GM21529 (cell line): ENCODE measurements around the gene PTPN9.
"Not testable (repeated sequence)": the region's sequence is repeated elsewhere in the genome, so short reads cannot be mapped to it uniquely, and the experiment has no call there.

Experiments used
- ATAC-seq: cut with Tn5 transposase; IDR thresholded peaks from one replicate; pipeline ENCODE4 v1.9.1; 2021; ENCODE audit not compliant: unreplicated experiment

PTPN9 gene

DNA sequence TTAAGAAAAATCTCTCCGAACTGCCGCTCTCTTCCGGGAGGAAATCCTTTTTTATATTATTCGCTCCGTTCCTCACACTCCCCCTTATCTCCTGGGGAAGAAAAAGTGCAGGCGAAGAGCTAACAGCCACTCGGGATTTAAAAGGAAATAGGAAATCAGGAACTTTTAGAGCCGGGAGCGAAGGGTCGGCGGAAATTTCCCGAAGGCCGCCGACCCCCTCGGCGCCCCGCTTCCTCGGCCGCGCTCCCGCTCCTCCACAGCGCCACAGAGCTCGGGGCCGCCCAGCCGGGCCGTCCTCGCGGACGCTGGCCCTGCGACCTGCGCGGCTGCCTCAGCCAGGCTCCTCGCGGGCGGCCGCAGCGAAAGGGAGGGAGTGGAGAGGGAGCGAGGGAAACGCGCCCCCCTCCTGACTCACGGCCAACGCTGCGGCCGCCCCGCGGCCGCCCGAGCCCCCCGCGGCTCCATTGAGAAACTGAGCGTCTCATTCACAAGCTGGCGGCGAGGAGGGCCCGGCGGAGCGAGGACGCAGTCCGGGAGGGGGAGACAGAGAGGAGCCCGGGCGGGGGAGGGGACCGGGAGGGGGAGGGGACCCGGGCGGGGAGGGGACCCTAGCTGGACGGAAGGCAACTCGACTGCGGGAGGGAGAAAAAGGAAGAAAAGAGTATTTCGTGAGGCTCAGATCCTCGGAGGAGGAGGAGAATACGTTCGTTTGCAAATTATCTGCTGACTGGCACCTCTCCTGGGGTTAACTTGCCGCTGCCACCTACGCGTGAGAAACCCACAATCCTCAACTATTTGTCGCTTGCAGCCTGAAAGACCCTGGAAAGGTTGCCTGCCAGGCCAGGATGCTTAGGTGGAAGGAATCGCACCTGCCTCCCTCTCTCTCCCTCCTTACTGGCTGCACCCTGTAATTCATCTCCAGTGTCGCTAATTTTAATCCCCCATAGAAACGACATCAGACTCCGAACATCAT, at the start of gene PTPN9:
Gene PTPN9, minus strand, starts transcription at position 368 of the 973 bp plus-strand sequence. CDS start 539 bp downstream, outside the sequence.
- ATAC-seq = peak; percentile 62

DNA sequence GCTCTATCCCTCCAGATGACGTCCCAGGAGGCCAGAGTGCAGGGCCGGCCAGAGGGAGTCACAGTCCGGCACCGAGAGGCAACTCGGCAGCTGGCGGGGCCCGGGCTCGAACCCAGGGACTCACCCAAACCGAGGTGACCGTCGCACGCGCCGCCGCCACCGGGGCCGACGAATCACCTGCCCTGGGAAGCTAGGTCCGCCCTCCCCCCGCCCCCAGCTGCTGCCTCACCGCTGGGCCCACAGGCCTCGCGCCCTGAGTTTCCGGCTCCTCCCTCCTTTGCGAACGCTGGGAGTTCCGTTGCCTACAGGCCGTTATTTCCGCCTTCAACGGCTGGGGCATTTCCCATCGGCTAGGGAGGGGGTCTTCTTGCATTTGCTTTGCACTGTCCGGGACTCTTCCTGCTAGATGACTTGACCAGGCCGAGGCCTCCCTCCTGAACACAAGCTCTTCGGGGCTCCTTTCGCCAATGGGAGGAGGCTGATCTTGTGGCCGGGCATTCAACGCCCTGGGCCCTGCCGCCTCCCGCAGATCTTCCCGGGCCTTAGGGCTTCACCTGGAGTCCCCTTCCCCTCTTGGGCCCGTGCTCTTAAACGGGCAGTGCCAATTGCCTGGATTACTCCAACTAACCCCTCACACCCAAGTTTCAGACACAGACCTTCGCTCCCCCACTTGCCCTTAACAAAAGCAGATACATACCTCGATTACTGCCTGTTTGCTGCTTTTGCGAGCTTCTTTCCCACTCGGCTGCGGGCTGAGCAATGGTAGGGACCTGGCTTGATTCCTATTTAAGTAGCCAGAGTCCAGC, 46.6 kb upstream of the PTPN9 start, which contains the start of gene SNUPN:
Gene SNUPN, minus strand, starts transcription at position 184 of the 806 bp plus-strand sequence. CDS start 4,674 bp downstream, outside the sequence.
- peak; percentile 74 for ATAC-seq

DNA sequence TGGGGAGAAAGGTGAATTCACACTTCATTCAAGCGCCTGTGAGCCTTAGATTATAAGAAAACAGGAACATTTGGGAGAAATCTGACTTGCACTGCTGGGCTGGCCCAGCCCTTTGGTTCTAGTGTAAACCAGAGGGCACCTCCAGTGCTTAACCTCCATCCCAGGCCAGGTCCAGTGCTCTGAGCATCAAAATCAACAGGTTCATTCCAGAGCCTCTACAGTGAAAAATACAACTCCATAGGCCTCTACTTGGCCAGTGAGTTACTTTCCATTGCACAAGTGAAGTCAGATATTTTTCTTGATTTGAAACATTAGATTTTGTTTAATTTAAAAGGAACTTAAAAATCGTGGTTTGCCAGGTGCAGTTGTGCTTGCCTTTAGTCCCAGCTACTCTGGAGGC, 43.4 kb upstream of the PTPN9 start:
- ATAC-seq = no peak

DNA sequence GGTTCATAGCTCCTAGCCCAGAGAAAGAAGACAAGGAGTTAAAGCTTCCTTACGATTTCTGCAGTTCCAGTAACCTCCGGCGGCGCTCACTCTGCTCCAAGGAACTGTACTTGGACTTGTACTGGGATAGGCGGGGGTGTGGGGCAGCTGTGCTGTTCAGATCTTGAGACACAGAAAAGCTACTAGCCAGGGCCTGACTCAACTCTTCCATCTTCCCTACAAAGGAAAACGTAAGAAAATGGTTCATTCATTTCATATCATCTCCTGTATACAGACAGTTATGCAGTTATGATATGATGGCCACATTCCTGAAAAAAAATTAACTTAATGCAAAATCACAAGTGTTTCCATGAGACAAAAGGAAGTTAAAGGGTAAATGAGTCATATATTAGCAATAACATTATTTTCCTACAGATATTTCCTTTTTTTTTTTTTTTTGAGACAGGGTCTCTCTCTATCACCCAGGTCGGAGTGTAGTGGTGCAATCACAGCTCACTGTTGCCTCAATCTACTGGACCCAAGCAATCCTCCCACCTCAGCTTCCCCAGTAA, 41.8 kb upstream of the PTPN9 start:
- no peak for ATAC-seq

DNA sequence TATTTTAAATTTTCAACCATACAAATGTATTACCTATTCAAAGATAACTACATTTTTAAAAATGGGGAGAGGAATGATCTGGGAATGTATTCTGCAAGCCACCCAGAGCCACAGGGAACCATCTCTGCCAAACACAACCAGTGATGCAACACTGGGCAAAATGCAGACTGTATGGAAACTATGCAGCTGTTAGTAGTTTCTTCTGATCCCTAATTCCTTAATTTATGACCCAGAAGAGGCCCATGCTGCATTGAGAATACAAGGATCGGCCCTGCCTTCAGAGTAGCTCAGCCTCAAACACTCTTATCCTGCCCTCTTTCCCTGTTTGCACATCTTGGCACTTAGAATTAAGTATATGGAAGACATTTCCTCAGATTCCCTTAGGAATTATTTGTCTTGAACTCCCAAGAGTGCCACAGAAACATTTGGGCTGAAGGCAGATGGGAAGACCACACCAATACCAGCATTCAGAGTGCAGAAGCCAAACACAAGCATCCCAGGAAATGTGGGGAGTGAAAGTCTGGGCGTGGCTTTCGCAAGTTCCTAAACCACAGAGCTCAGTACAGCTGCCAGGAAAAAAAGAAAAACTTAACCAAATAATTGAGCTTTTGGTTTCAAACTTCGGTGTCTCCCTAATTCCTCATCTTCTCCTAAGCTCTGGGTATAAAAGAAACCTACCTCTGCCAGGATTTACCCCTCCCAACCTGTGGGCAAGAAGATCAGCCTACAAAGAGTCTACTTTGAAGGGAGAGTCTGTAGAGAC, 41.1 kb upstream of the PTPN9 start:
- ATAC-seq = no peak

DNA sequence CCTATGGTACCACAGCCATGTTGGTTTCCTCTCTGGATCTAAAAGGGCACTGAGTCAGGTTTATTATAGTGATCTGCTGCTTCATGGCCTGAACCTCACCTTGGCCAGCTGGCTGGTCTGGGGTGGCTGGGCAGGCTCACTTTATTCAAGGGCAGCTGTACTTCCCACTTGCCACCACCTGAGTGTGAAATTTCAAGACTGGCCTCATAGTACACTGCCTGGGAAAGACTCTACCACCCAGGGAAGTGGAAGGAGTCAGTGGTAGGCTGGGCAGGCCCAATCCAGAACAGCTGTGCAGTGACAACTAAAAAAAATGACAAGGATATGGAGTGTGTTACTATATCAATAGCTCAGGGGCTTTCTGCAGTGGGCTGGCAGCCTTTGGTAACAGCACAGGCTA, 37.7 kb upstream of the PTPN9 start:
- no peak for ATAC-seq

DNA sequence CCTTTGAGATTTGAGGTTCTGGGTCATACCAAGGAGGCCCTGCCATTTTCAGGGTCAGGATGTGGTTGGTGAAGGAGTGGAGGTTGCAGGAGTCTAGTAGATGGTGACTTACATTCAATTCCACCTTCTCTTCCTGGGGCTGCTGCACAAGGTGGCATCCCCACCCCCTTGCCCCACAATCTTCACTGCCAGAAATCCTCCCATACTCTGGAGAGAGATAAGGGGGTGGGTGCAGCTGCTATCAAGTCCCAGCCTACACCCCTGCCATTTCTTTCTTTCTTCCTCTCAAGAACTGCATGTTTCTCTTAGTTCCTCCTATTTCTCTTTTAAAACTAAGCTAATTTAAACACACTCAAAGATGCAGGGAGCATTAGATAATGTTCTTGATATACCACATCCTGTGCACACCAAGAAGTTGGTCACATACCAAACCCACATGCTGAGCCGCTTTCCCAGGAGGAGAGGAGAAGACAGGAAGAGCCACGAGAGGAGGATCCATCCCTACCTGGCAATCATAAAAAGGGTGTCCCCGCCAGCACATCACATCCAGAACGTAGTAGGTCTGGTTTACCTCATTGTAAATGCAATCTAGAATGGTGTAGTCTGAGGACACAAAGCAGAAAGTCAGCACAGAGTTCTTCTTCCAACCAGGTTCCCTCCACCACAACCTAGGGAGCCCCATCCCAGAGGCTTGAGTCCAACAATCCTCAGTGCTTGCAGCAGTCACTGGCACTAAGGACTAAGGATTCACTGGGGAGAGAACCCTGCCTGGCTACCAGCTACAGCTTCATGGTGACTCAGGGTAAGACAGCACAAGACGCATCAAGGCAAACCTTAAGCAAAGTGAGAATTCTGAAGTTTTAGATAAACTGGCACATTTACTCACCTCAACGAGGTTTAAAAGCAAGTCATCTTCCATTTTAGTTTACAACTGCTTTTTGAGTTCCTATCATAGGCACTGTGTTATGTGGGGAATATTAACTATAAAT, 27.9 kb upstream of the PTPN9 start:
- no peak for ATAC-seq

DNA sequence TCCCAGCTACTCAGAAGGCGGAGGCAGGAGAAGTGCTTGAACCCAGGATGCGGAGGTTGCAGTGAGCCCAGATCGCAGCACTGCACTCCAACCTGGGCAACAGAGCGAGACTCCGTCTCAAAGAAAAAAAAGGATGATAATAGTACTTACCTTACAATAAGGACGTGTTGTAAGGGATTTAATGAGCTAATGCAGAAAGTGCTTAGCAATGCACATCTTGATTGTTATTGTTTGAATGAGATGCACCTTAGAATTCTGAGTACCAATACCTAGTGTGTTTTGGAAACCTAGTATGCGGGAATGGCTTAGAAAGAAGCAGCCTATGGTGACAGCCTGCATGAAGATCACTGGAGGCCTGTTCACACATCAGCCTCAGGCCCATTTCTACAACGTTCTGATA, 26.9 kb upstream of the PTPN9 start:
- ATAC-seq = no peak

DNA sequence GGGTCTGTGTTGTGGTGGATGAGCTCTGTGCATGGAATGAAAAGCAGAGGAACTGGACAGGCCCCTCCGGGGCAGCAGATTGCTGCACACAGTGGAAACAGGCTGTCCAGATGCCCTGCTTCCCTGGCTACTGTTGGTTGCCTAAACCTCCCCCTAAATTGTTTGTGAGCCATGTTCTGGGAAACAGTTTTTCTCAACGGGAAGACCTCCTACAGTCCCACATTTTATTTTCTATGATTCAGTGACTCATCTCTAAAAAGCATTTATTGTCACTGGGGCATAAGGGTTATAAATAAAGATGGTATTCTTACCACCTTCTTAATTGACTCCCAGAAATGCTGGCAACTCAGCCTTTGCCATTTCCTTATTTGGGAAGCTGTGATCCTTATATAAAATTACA, 20.3 kb upstream of the PTPN9 start:
- ATAC-seq = no peak

DNA sequence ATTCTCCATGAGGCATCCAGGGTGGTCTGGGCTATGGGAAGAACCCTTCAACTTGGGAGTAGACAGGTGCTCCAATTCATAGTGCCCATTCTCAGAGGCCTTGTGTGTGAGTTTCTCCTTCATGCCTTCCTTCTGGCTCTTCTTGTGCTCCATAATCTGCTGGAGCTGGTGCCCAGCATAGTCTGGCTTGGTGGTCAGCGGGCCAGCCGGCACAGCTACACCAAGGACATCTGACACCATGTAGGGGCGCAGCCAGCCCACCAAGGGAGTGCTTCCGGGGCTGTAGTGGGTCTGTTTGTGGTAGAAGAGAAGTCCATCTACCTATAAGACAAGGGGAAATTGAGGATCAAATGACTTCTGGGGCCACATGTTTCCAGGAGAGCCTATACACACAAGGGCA, 19.2 kb upstream of the PTPN9 start:
- no peak for ATAC-seq

DNA sequence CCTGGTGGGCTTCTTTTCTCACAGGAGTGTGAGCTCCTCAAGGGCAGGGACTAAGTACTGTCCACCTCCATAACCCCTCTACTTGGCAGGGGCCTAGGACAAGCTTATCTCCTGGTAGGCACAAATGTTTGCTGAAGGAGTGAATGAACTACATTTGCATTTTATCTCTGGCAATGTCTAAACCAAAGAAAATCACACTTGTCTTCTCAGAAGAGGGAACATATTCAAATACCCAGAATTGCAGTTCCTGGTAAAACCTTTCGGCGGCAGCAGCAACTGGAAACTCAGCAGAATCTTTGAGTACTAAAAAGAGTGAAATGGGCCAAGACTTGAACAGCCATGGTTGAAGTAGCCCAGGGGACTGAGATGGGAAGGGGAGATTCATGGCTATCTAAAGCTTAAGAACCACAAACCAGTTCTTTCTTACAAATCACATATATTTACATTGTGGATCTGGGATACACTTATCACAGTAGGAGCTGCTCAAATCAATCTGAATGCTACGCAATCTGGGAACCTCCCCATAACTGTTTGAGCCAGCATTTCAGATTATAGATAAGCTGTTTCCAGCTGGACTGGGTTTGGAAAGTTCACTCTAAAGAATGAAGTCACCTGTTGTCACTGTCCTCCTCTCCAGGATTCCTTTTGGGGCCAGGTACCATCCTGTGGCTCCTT, 18.7 kb upstream of the PTPN9 start:
- ATAC-seq = no peak

DNA sequence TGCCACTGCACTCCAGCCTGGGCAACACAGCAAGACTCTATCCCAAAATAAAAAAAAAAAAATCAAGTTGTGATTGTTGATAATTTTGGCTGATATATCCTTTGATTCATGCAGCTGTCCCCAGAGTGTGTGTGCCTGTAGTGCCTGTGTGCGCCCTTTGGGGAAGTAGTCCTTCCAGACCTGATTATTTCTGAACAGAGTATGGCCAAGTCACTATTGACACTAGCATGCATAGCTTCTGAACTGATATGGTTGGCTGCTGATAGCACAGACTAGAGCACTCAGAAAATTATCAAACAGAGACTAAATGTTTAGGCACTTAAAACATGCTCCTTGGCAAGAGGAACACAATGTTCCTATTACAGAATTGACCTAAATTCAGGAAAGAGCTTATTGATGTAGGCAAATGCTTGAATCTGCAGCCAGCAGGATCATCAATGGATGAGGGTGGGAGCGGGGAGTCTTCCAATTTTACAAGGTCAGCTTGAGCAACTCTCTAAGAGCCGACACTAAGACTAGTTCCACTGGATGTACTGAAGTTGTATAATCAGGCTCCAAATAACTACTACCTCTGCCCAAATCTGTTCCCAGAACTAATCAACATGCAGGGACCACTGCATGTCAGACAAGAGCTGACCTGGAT, 17.7 kb upstream of the PTPN9 start:
- ATAC-seq = no peak

DNA sequence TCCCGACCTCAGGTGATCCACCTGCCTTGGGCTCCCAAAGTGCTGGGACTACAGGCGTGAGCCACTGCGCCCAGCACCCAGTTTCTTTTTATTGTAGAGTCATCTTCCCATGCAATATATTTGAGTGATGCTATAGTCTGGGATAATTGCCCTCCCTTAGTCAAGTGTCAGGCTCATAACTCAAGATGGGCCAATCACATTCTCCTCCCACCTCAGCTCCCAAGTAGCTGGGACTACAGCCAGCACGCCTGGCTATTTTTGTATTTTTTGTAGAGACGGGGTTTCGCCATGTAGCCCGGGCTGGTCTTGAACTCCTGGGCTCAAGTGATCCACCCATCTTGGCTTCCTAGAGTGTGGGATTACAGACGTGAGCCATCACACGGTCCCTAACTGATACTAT, 15.2 kb upstream of the PTPN9 start:
- ATAC-seq = no peak

DNA sequence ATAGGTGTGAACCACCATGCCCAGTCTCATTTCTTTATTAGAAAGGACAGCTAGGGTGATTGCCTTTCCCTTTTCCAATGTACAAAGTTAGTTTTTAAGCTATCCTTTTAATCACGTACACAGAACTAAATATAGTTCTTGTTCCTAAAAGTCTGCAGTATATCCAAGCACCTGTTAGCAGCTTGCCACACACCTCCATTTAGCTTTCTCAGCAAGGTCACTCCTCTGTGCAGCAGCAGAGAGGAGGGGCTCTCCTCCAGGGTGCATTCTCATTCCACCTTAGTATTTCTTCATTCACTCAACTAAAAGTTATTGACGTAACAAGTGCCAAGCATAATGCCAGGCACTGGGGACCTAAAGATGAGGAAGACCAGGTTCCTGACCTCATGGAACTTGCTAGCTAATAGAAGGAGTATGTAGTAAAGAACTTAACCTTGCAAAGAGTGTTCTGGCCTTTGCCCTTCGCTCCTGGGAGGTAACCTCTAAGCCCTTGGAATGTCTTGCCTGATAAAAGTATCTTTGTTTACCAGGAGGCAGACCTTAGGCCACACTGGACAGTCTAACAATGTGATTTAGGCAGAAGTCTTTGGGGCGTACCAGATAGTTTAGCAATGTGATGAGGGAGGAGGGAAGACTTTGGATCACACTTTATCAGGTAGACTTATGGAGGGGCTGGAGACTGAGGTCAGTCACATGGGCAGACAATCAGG, 12.7 kb upstream of the PTPN9 start:
- ATAC-seq = no peak

DNA sequence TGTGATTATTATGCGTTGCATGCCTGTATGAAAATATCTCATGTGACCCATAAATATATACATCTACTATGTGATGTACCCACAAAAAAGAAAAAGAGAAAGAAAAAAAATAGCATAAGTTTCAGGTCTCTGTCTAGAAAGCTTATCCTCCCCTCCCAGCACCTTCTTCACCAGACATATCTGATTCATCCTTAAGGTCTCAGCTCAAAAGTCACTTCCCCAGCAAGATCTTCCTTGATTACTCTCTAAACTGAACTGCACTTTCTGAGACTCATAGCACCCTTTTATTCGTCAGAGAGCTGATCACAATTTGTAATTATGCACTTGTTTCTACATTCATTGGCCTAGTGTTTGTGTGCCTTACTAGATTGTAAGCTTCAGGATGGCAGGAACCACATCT, 11.1 kb upstream of the PTPN9 start:
- ATAC-seq = no peak

DNA sequence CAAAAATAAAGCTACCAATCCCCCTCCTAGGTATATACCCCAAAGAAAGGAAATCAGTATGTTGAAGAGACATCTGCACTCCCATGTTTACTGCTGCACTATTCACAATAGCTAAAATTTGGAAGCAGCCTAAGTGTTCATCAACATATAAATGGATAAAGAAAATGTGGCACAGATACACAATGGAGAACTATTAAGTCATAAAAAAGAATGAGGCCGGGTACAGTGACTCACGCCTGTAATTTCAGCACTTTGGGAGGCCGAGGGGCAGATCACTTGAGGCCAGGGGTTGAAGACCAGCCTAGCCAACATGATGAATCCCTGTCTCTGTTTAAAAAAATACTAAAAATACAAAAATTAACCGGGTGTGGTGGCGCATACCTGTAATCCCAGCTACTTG, 10.0 kb upstream of the PTPN9 start:
- no peak for ATAC-seq

DNA sequence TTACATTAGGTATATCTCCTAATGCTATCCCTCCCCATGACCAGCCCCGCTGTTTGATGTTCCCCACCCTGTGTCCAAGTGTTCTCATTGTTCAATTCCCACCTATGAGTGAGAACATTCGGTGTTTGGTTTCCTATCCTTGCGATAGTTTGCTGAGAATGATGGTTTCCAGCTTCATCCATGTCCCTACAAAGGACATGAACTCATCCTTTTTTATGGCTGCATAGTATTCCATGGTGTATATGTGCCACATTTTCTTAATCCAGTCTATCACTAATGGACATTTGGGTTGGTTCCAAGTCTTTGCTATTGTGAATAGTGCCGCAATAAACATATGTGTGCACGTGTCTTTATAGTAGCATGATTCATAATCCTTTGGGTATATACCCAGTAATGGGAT, 7.3 kb upstream of the PTPN9 start:
- ATAC-seq = not testable (repeated sequence)

DNA sequence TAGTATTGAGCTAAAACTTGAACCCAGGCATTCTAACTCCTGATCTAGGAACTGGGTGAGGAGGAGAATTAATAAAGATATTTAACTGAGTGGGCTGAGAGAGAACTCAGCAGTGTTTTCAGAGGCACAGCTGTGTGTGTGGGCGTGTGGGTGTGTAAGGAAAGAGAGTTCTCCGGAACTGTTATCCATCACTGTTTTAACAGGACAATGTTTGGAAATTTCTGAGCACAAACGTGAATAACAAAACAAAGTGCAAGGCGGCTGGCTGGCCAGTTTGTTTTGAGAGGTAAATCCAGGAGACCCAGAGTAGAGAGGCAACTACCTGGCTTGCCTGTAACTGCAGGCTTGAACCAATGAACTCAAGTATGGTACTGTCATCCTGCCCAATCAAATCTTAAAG, 5.0 kb upstream of the PTPN9 start:
- ATAC-seq = no peak
